Measurements from ENCODE around the gene PLCB3. TPM values are rescaled to one million over a fixed set of nuclear protein-coding genes. Genes with fewer than 3 reads are reported as not detected.

Gene PLCB3
- total and polyA plus RNA-seq, 10 of the 15 experiments (the other 5 are each of a cell fraction or from before 2014, with no cell fraction given): 0.03 to 10.3 (median 3.3) TPM

GRCh38 chr11:64233913-64234586 lies 17.3 kb upstream of the PLCB3 start, which contains the start of gene VEGFB (continued):
- TF ChIP-seq BHLHE40 (IDR thresholded peaks at IDR 0.05; ENCODE audit: borderline replicate concordance in 1 of 2, low read depth in 2 of 2, low read length in 1 of 2): peak in 1 of 2 experiments; percentile 17; a peak in 1 of 4 replicates
- TF ChIP-seq IKZF1 (conservative IDR thresholded peaks at IDR 0.05): peak; percentile 27; the same call in 1 of the 2 replicates
- TF ChIP-seq NR2F1 (conservative IDR thresholded peaks at IDR 0.05): 0 out of 2 replicates have a peak, but pooled peaks have one; percentile 12
- TF ChIP-seq NR2C2 (IDR thresholded peaks at IDR 0.05; ENCODE audit: borderline replicate concordance, control insufficient read depth, insufficient read length, low read depth): no peak
- no peak for TF ChIP-seq RAD51 (IDR thresholded peaks at IDR 0.05)
- no peak for TF ChIP-seq MXI1 (IDR thresholded peaks at IDR 0.05; ENCODE audit: low read depth, low read length)
- 0 out of 2 replicates have a peak, but pooled peaks have one; percentile 32 for TF ChIP-seq NKRF (conservative IDR thresholded peaks at IDR 0.05)
- 0 out of 2 replicates have a peak, but pooled peaks have one; percentile 30 for TF ChIP-seq SMARCA5 (IDR thresholded peaks at IDR 0.05)
- no peak for TF ChIP-seq SKIL (IDR thresholded peaks at IDR 0.05; ENCODE audit: low read depth, poor library complexity, severe bottlenecking)
- no peak for TF ChIP-seq RUNX3 (IDR thresholded peaks at IDR 0.05; ENCODE audit: low read length)
- TF ChIP-seq, protein P1, sequence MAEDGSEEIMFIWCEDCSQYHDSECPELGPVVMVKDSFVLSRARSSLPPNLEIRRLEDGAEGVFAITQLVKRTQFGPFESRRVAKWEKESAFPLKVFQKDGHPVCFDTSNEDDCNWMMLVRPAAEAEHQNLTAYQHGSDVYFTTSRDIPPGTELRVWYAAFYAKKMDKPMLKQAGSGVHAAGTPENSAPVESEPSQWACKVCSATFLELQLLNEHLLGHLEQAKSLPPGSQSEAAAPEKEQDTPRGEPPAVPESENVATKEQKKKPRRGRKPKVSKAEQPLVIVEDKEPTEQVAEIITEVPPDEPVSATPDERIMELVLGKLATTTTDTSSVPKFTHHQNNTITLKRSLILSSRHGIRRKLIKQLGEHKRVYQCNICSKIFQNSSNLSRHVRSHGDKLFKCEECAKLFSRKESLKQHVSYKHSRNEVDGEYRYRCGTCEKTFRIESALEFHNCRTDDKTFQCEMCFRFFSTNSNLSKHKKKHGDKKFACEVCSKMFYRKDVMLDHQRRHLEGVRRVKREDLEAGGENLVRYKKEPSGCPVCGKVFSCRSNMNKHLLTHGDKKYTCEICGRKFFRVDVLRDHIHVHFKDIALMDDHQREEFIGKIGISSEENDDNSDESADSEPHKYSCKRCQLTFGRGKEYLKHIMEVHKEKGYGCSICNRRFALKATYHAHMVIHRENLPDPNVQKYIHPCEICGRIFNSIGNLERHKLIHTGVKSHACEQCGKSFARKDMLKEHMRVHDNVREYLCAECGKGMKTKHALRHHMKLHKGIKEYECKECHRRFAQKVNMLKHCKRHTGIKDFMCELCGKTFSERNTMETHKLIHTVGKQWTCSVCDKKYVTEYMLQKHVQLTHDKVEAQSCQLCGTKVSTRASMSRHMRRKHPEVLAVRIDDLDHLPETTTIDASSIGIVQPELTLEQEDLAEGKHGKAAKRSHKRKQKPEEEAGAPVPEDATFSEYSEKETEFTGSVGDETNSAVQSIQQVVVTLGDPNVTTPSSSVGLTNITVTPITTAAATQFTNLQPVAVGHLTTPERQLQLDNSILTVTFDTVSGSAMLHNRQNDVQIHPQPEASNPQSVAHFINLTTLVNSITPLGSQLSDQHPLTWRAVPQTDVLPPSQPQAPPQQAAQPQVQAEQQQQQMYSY (CRISPR knock-in tag; IDR thresholded peaks at IDR 0.05): no peak
- peak; percentile 18; the same call in 1 of the 2 replicates for TF ChIP-seq DPF2 (IDR thresholded peaks at IDR 0.05)
- TF ChIP-seq TAF1 (IDR thresholded peaks at IDR 0.05; ENCODE audit: borderline replicate concordance, low read depth, low read length): no peak
- no peak for TF ChIP-seq GABPA (IDR thresholded peaks at IDR 0.05; ENCODE audit: low read depth)
- TF ChIP-seq ATF7 (IDR thresholded peaks at IDR 0.05; ENCODE audit: low read depth): no peak
- no peak for TF ChIP-seq ZBTB4 (CRISPR knock-in tag; IDR thresholded peaks at IDR 0.05)
